ENCODE data around the gene KRT16. TPM values are rescaled to one million over a fixed set of nuclear protein-coding genes. Genes with fewer than 3 reads are reported as not detected.
"Not testable (repeated sequence)": the region's sequence is repeated elsewhere in the genome, so short reads cannot be mapped to it uniquely, and the experiment has no call there.

KRT16 gene
- 42.6 and 53.1 TPM in 2 replicates for total RNA-seq (2014; rRNA removed)
- Bru-seq, nascent RNA, result percentile 48 among the genes with signal in this experiment
- percentile 50 among the genes with signal in this experiment for BruChase-seq, experiment 1, labeled RNA remaining after a 6-hour chase
- BruChase-seq, experiment 2, labeled RNA remaining after a 2-hour chase, result percentile 36 among the genes with signal in this experiment
- long read RNA-seq, partial matches to known transcripts, result 1 of 2 reads
- long read RNA-seq, other reads (novel, unspliced or antisense), result 0 of 2 reads

GRCh38 chr17:41612376-41613160 lies at the start of gene KRT16:
KRT16 (minus strand) TSS chr17:41612767; CDS start chr17:41612688, 79 bp downstream.
- ATAC-seq (peak; percentile 94), DNase-seq (peak; percentile 82)
- H3K79me2 ChIP-seq (ENCODE audit: low read length); BruUV-seq (replicated peaks); H3K9ac ChIP-seq (ENCODE audit: low read length); H3K36me3 ChIP-seq (ENCODE audit: low read depth, low read length); H3K9me2 ChIP-seq (replicated peaks; ENCODE audit: low read length); CTCF ChIA-PET; H3K27me3 ChIP-seq (ENCODE audit: low read length); H4K20me1 ChIP-seq (ENCODE audit: low read length); intact Hi-C loops (cut with micrococcal nuclease); H3K9me3 ChIP-seq (ENCODE audit: low read length); H3K4me3 ChIP-seq (ENCODE audit: low read length); H3F3A ChIP-seq (ENCODE audit: low read length, unreplicated experiment); H3K4me1 ChIP-seq (ENCODE audit: insufficient read depth, low read length): not testable (repeated sequence)
- 0 out of 2 replicates have a peak within 1 kb of the TSS, but pooled peaks have one; percentile 26 for H2AFZ ChIP-seq (ENCODE audit: low read length)
- POLR2A ChIA-PET (ENCODE audit: unreplicated experiment), result interaction anchor here (0.7 kb wide), 1 partner anchor 800 kb away, joined by 3 read pairs; no protein-coding TSS in a partner anchor
- H3K27ac ChIP-seq (ENCODE audit: low read length), result peak within 1 kb of the TSS; percentile 74
- H3K4me2 ChIP-seq (ENCODE audit: low read length), result peak within 1 kb of the TSS; percentile 57; the same call in 1 of the 2 replicates

GRCh38 chr17:41660221-41660711 lies 47.7 kb upstream of the KRT16 start:
- Histone ChIP-seq H3K27me3 (ENCODE audit: low read length) (no peaks in the 10 kb centered on the region), H3K4me2 (ENCODE audit: low read length) (no peak overlapping the region), H3K9me3 (ENCODE audit: low read length) (no peaks in the 10 kb centered on the region), H3K4me1 (ENCODE audit: insufficient read depth, low read length) (peaks cover 9% of the 10 kb centered on the region), H3K4me3 (ENCODE audit: low read length) (no peak overlapping the region), H4K20me1 (ENCODE audit: low read length) (no peaks in the 10 kb centered on the region), H3K27ac (ENCODE audit: low read length) (no peak overlapping the region), H3K79me2 (ENCODE audit: low read length) (no peaks in the 10 kb centered on the region), H3K36me3 (ENCODE audit: low read depth, low read length) (no peaks in the 10 kb centered on the region; the same call in 1 of the 2 replicates), H3K9ac (ENCODE audit: low read length) (no peak overlapping the region), H2AFZ (ENCODE audit: low read length) (no peak overlapping the region), H3K9me2 (replicated peaks; ENCODE audit: low read length) (no peaks in the 10 kb centered on the region), H3F3A (ENCODE audit: low read length, unreplicated experiment) (no peaks in the 10 kb centered on the region)
- ATAC-seq (no peak), DNase-seq (no peak)
- BruUV-seq (replicated peaks), result no TSS peak
- intact Hi-C loops (cut with micrococcal nuclease), result loop anchor here (10.0 kb wide), 2 partner anchors 335 to 805 kb away; no protein-coding TSS in a partner anchor
- ChIA-PET CTCF (interaction anchor here (1.0 to 1.1 kb wide), 2 partner anchors 12 to 112 kb away, joined by 3 to 4 read pairs; no protein-coding TSS in a partner anchor), POLR2A (ENCODE audit: unreplicated experiment) (no interaction called here)
- TF ChIP-seq CTCF (conservative IDR thresholded peaks at IDR 0.05; ENCODE audit: low read depth, low read length) (no peak), EZH2phosphoT487 (IDR thresholded peaks at IDR 0.05; ENCODE audit: borderline replicate concordance, low read length) (no peak), EZH2 (IDR thresholded peaks at IDR 0.05; ENCODE audit: low read length, unreplicated experiment) (no peak)

GRCh38 chr17:41659427-41660212 lies 47.1 kb upstream of the KRT16 start:
- Histone ChIP-seq H3K4me2 (ENCODE audit: low read length) (no peak overlapping the region), H3K9me2 (replicated peaks; ENCODE audit: low read length) (no peaks in the 10 kb centered on the region), H3K27me3 (ENCODE audit: low read length) (no peaks in the 10 kb centered on the region), H3K4me3 (ENCODE audit: low read length) (no peak overlapping the region), H3K36me3 (ENCODE audit: low read depth, low read length) (no peaks in the 10 kb centered on the region; the same call in 1 of the 2 replicates), H2AFZ (ENCODE audit: low read length) (no peak overlapping the region), H3K9me3 (ENCODE audit: low read length) (no peaks in the 10 kb centered on the region), H4K20me1 (ENCODE audit: low read length) (no peaks in the 10 kb centered on the region), H3K79me2 (ENCODE audit: low read length) (no peaks in the 10 kb centered on the region), H3K9ac (ENCODE audit: low read length) (no peak overlapping the region), H3K27ac (ENCODE audit: low read length) (no peak overlapping the region), H3F3A (ENCODE audit: low read length, unreplicated experiment) (no peaks in the 10 kb centered on the region), H3K4me1 (ENCODE audit: insufficient read depth, low read length) (peaks cover 16% of the 10 kb centered on the region)
- POLR2A ChIA-PET (ENCODE audit: unreplicated experiment), result no interaction called here
- DNase-seq (no peak), ATAC-seq (no peak)
- BruUV-seq (replicated peaks), result no TSS peak
- CTCF ChIA-PET, result interaction anchor here (1.1 kb wide), 1 partner anchor 11 kb away, joined by 4 read pairs; no protein-coding TSS in a partner anchor
- intact Hi-C loops (cut with micrococcal nuclease), result loop anchor here (10.0 kb wide), 2 partner anchors 335 to 805 kb away; no protein-coding TSS in a partner anchor
- TF ChIP-seq EZH2phosphoT487 (IDR thresholded peaks at IDR 0.05; ENCODE audit: borderline replicate concordance, low read length) (no peak), EZH2 (IDR thresholded peaks at IDR 0.05; ENCODE audit: low read length, unreplicated experiment) (no peak), CTCF (conservative IDR thresholded peaks at IDR 0.05; ENCODE audit: low read depth, low read length) (no peak)
